Subcutaneous abdominal adipose tissue (tissue), 5 donors: Measurements from ENCODE around the gene TMEM258.

Source experiments
- H3K27ac ChIP-seq: one replicate; pipeline ENCODE4 v1.7.0; 2013; ENCODE audit warnings: low read depth, mild to moderate bottlenecking, inconsistent platforms, low read length, moderate library complexity
- H3K27me3 ChIP-seq, 5 donors: one replicate each; pipeline ENCODE4 v1.7.0; 2013; ENCODE audit warnings: low read length in 5 of 5, inconsistent platforms in 1 of 5; ENCODE audit not compliant: control insufficient read depth in 5 of 5, insufficient read depth in 4 of 5
- H3K36me3 ChIP-seq, 5 donors: one replicate each; pipeline ENCODE4 v1.7.0; 2013; ENCODE audit warnings: low read length in 5 of 5; ENCODE audit not compliant: control insufficient read depth in 5 of 5, insufficient read depth in 5 of 5
- H3K4me1 ChIP-seq, 5 donors: one replicate each; pipeline ENCODE4 v1.7.0; 2013; ENCODE audit warnings: low read length in 5 of 5, mild to moderate bottlenecking in 3 of 5, moderate library complexity in 1 of 5; ENCODE audit not compliant: control insufficient read depth in 5 of 5, insufficient read depth in 5 of 5
- H3K4me3 ChIP-seq, 5 donors: one replicate each; pipeline ENCODE4 v1.7.0; 2013; ENCODE audit warnings: low read length in 5 of 5, low read depth in 1 of 5
- H3K9ac ChIP-seq, 5 donors: one replicate each; pipeline ENCODE4 v1.7.0; 2013; ENCODE audit warnings: low read length in 5 of 5, mild to moderate bottlenecking in 4 of 5, moderate library complexity in 3 of 5
- H3K9me3 ChIP-seq, 5 donors: one replicate each; pipeline ENCODE4 v1.7.0; 2013; ENCODE audit warnings: low read length in 5 of 5; ENCODE audit not compliant: control insufficient read depth in 5 of 5
- donor health status: healthy.
- donor health status: healthy.
- donor health status: healthy.
- donor health status: healthy.
- donor health status: healthy.

Gene TMEM258

GRCh38 chr11:61752117-61752924 is 40.1 kb downstream of the TMEM258 start, which contains the start of gene MYRF:
Gene MYRF (plus strand): TSS chr11:61752636. CDS start chr11:61752745, 109 bp downstream.
- Histone ChIP-seq H3K9ac (peak within 1 kb of the TSS in 2 of 5 donors; percentile 25 to 32), H3K27me3 (peaks cover 0 to 11% (median 3%) of the 10 kb centered on the region in 5 donors), H3K4me3 (peak within 1 kb of the TSS; percentile 19 to 64 (median 48)), H3K4me1 (peaks cover 0 to 24% (median 17%) of the 10 kb centered on the region in 5 donors), H3K36me3 (no peaks in the 10 kb centered on the region), H3K27ac (no peak within 1 kb of the TSS), H3K9me3 (no peaks in the 10 kb centered on the region)

GRCh38 chr11:61751384-61751783 is 41.0 kb downstream of the TMEM258 start:
- H3K27ac ChIP-seq, result no peak overlapping the region
- no peak overlapping the region for H3K9ac ChIP-seq

GRCh38 chr11:61750631-61751273 is 41.6 kb downstream of the TMEM258 start:
- H3K4me3 ChIP-seq, result no peak overlapping the region
- H3K27me3 ChIP-seq, result peaks cover 0 to 11% (median 3%) of the 10 kb centered on the region in 5 donors
- H3K36me3 ChIP-seq, result no peaks in the 10 kb centered on the region
- H3K9me3 ChIP-seq, result no peaks in the 10 kb centered on the region
- H3K9ac ChIP-seq, result no peak overlapping the region
- peaks cover 0 to 21% (median 16%) of the 10 kb centered on the region in 5 donors for H3K4me1 ChIP-seq
- H3K27ac ChIP-seq, result no peak overlapping the region

More at GRCh38 chr11:61751384-61751783, 41.0 kb downstream of the TMEM258 start:
- Histone ChIP-seq H3K27me3 (peaks cover 0 to 11% (median 3%) of the 10 kb centered on the region in 5 donors), H3K4me3 (no peak overlapping the region), H3K4me1 (peaks cover 0 to 24% (median 16%) of the 10 kb centered on the region in 5 donors), H3K9me3 (no peaks in the 10 kb centered on the region), H3K36me3 (no peaks in the 10 kb centered on the region)

- Histone ChIP-seq H3K4me1 (peaks cover 0 to 21% (median 16%) of the 10 kb centered on the region in 5 donors), H3K9me3 (no peaks in the 10 kb centered on the region), H3K36me3 (peaks cover 0 to 4% (median 0%) of the 10 kb centered on the region in 5 donors), H3K27ac (no peak overlapping the region), H3K9ac (no peak overlapping the region), H3K4me3 (no peak overlapping the region), H3K27me3 (peaks cover 0 to 11% (median 3%) of the 10 kb centered on the region in 5 donors)
These were observed 42.7 kb downstream of the TMEM258 start for GRCh38 chr11:61749591-61750217.

GRCh38 chr11:61747967-61748285 is 44.5 kb downstream of the TMEM258 start:
- Histone ChIP-seq H3K9ac (peak overlapping the region in 2 of 5 donors; percentile 7 to 31), H3K27me3 (peaks cover 0 to 4% (median 3%) of the 10 kb centered on the region in 5 donors)

GRCh38 chr11:61747192-61747966 is 45.0 kb downstream of the TMEM258 start:
- Histone ChIP-seq H3K4me3 (no peak overlapping the region), H3K4me1 (peaks cover 0 to 16% (median 11%) of the 10 kb centered on the region in 5 donors), H3K9me3 (no peaks in the 10 kb centered on the region), H3K9ac (peak overlapping the region in 2 of 5 donors; percentile 7 to 31), H3K36me3 (peaks cover 0 to 19% (median 8%) of the 10 kb centered on the region in 5 donors), H3K27ac (no peak overlapping the region), H3K27me3 (peaks cover 0 to 4% (median 3%) of the 10 kb centered on the region in 5 donors)

More at GRCh38 chr11:61747967-61748285, 44.5 kb downstream of the TMEM258 start:
- Histone ChIP-seq H3K9me3 (no peaks in the 10 kb centered on the region), H3K36me3 (peaks cover 0 to 18% (median 8%) of the 10 kb centered on the region in 5 donors), H3K4me1 (peaks cover 0 to 19% (median 15%) of the 10 kb centered on the region in 5 donors), H3K4me3 (no peak overlapping the region), H3K27ac (no peak overlapping the region)

GRCh38 chr11:61746442-61747191 is 45.8 kb downstream of the TMEM258 start:
- H3K9ac ChIP-seq, result no peak overlapping the region
- H3K27ac ChIP-seq, result no peak overlapping the region

GRCh38 chr11:61745781-61746441 is 46.5 kb downstream of the TMEM258 start:
- Histone ChIP-seq H3K27ac (no peak overlapping the region), H3K4me3 (no peak overlapping the region), H3K36me3 (peaks cover 0 to 31% (median 20%) of the 10 kb centered on the region in 5 donors), H3K9ac (no peak overlapping the region), H3K27me3 (no peaks in the 10 kb centered on the region), H3K4me1 (peaks cover 0 to 15% (median 6%) of the 10 kb centered on the region in 5 donors), H3K9me3 (no peaks in the 10 kb centered on the region)

More at GRCh38 chr11:61746442-61747191, 45.8 kb downstream of the TMEM258 start:
- no peaks in the 10 kb centered on the region for H3K27me3 ChIP-seq
- H3K4me1 ChIP-seq, result peaks cover 0 to 15% (median 6%) of the 10 kb centered on the region in 5 donors
- peaks cover 0 to 26% (median 15%) of the 10 kb centered on the region in 5 donors for H3K36me3 ChIP-seq
- H3K9me3 ChIP-seq, result no peaks in the 10 kb centered on the region
- no peak overlapping the region for H3K4me3 ChIP-seq
